CD4-positive, alpha-beta T cell treated with Interleukin-15 for 1 hour (primary cell): Measurements from ENCODE around the gene MN1.

Experiments
- DNase-seq: peaks from one replicate; pipeline ENCODE4 v3.0.0-alpha.2; 2020

Gene MN1

GRCh38 chr22:27801616-27802345 is at the start of gene MN1:
Gene MN1 (minus strand): TSS chr22:27801756. CDS start chr22:27800543, 1,213 bp downstream.
- peak; percentile 42 for DNase-seq

GRCh38 chr22:27850000-27850521 is 48.5 kb upstream of the MN1 start:
- DNase-seq = no peak

GRCh38 chr22:27848005-27848404 is 46.4 kb upstream of the MN1 start:
- no peak for DNase-seq

DNA sequence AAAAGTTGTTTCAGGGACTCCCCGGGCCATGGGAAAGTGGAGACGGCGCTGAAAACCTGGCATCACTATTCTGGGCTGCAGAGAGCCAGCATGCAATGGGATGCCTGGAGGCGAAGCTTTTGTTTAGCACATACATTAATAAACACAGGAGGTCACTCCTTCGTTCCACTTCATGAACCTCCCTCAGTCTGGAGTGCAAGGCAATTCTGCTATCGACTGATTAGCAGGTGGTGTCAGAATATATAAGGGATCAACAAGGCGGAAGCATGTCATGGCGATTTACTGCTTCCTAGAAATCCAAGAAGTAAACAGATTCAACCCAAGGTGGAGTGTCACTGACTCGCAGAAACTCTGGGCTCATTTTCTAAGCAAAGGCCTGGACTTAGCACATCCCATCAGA is 45.4 kb upstream of the MN1 start:
- no peak for DNase-seq

DNA sequence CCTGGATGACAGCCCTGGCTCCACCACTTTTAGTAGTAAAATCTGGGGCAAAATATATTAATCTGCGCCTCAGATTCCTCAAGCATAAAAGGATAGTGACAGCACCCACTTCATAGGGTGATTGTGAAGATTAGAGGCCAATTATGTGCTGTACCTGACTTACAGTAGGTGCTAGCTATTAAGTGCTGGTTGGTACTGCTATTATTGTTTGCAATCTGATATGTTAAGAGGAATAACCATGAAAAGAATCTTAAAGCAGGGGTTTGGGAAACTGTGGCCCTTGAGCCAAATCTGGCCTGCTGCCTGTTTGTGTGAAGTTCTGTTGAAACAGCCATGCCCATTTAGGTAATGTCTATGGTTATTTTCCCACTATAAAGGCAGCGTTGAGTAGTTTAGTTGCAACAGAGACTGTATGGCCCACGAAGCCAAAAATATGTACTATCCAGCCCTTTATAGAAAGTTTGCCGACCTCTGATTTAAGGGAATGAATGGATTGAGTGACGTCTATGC is 44.7 kb upstream of the MN1 start:
- no peak for DNase-seq

- no peak for DNase-seq
These were observed 44.1 kb upstream of the MN1 start for GRCh38 chr22:27845644-27846043.

DNA sequence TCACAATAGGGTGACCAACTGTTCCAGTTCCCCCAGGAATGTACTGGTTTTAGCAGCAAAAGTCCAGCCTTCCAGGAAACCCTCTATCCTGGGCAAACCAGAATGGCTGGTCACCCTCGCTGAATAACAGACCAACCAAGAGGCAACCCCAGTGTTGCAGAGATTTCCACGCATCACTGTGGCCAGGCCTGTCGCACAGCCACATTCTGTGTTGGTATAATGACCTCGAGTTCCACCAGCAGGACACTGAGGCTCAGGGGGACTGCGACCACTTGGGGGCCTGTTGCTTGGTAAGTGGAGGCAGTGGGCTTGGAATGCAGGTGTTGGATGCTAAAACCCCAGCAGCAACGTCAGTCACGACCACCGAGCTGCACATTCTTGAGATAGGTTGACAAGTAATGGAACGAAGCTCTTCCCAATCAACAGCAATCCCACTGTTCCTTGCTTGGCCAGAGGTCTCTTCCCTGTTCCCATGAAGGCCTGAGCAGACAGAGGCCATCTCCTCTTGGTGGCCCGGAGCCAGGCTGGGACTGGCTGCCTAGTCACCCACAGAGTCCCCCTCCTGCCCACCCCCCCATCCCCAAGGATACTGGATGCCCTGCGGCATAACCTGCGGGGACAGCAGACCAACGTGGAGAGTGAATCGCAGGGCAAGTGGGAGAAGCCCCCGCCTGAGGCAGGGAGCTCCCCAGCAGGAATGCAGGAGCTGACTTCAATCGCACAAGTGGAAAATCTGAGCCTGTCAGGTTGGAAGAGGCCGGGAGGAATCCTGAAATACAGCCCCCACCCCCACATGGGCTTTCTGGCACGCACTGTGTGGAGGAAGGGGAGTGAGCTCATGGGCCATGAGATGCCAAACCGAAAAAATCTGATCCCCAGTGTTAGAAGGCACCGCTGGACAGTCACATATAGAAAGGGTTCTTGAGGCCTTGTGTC is 43.4 kb upstream of the MN1 start:
- DNase-seq = no peak

- DNase-seq = no peak
These were observed 42.7 kb upstream of the MN1 start for GRCh38 chr22:27844256-27844655.

DNA sequence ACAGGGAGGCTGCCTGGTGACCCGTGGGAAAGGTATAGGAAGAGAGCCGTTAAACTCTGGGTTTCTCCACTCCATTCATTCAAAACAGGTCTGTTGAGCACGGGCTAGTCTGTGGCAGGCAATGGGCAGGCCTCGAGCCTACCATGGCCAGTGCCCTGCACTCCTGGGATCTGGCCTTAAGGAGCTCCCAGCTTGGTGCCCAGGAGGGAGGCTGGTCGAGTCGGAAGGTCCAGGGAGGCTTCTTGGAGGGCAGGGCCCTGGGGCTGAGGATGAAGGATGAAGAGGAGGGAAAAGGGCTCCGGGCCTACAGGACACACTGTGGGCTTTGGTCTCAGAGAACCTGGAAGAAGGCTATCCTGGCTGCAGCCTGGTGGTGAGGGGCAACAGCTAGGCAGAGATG is 41.9 kb upstream of the MN1 start:
- no peak for DNase-seq

GRCh38 chr22:27842669-27843431 is 41.3 kb upstream of the MN1 start:
- no peak for DNase-seq

- DNase-seq = no peak
These were observed 40.6 kb upstream of the MN1 start for GRCh38 chr22:27842201-27842600.

DNA sequence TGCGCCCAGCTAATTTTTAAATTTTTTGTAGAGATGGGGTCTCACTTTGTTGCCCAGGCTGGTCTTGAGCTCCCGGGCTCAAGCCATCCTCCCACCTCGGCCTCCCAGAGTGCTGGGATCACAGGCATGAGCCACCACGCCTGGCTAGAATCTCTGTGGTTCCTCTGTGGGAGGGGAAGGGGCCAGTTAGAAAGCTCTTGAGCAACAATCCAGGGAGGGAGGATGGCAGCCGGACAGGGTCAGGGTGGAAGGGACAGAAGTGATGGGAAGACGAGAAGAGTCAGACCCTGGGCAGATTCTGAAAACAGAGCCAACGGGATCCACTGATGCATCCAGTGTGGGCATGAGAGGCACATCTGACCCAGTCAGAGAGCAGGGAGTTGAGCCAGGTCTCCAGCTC is 38.9 kb upstream of the MN1 start:
- no peak for DNase-seq

GRCh38 chr22:27839057-27839660 is 37.6 kb upstream of the MN1 start:
- no peak for DNase-seq

DNA sequence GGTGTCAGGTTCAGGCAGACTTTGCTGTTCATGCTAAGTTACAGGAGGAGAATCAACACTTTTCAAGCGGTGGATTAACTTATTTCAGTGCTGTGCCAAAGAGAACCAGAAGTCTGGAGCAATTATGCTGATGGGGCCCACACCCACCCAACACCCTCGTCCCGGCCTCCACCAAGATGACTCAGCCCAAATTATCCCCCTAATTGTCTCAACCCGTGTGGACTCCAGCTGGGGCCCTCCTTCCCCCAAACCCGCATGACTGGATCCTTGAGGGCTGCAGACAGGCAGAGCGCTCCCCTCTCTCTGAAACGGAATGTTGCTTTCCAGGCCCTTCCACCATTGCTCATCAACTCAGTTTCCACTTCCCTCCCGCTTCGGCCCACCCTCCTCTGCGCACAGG is 34.6 kb upstream of the MN1 start:
- DNase-seq = no peak

- DNase-seq = no peak
These were observed 33.9 kb upstream of the MN1 start for GRCh38 chr22:27835446-27835845.

DNA sequence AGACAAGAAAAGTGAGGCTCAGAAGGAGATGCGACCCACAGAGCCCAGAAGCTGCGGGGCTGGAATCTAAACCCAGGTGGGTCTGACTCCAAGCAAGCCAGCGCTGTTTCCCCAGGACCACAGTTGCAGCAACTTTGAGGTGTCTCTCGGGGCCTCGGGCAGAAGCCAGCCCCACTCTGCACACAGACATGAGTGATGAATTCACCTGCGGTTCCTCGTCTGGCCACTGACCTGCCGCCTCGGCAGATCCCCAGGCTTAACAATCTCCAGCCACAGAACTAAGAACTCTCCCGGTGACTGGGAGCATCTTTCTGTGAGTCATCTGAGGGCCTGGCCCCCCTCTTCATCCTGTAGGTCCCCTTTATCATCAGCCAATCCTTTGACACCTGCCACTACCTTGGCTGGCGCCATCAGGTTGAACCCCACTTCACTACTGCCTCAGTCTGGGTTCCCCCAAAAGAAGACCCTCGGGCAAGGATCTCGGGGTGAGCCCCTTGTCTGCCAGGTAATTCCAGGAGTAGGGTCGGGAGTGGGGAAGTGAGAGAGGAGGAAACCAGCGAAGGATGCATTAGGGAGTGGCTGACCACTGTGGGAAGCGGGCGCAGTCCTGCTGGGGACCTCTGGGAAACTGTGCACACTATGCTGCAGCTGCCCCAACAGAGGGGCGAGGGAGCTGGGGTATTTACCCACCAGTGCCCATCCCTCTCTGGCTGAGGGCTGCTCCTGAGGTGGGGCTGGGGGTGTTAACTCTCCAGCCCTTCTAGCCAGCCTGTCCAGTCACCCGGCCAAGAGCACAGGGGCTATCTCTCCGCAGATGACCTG is 33.0 kb upstream of the MN1 start:
- DNase-seq = no peak

DNA sequence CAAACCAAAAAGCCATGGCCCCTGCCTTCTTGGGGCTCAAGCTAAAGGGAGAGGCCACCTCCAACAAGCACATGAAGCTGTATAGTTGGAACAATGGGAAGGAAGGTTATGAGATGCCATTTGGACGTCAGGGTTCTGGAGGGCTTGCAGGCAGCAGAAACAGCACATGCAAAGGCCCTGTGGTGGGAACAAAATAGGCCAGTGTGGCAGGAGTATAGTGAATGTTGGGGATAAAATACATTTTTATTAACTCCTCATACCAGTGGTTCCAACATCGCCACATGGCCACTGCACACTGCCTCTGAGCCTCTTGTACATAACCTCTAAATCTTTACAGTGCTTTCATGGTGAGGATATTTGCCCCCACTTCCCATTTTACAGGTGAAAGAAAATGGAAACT is 32.2 kb upstream of the MN1 start:
- DNase-seq = no peak

GRCh38 chr22:27832606-27833005 is 31.1 kb upstream of the MN1 start:
- no peak for DNase-seq

DNA sequence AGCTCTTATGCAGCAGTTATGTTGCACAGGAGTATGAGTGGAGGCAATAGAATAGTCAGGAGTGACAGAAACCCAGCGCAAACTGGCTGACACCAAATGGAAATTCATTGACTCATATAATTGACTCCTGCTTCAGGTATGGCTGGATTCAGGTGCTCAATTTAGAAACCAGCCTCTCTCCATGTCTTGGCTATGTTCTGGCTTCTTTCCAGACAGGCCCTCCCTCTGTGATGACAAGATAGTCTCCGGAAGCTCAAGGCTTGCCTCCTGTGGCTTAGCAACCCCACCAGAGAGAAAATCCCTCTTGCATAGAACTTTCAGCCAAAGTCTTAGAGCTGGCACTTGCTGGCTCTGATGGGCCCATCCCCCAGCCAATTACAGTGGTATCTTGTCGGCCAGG is 28.1 kb upstream of the MN1 start:
- no peak for DNase-seq

- DNase-seq = no peak
These were observed 26.3 kb upstream of the MN1 start for GRCh38 chr22:27827604-27828587.
